Stimulated activated CD4-positive, alpha-beta T cell treated with anti-CD3 and anti-CD28 coated beads, TNF-alpha, amount 100 ng/mL, for 4 hours (primary cell): ENCODE measurements around the gene DENND1B.
"Not testable (repeated sequence)": the region's sequence is repeated elsewhere in the genome, so short reads cannot be mapped to it uniquely, and the experiment has no call there.

Source experiments
- DNase-seq, 3 experiments: peaks; one replicate each; pipeline ENCODE4 v3.0.0-alpha.2; 2020; ENCODE audit warnings: low read depth in 3 of 3

DENND1B gene

DNA sequence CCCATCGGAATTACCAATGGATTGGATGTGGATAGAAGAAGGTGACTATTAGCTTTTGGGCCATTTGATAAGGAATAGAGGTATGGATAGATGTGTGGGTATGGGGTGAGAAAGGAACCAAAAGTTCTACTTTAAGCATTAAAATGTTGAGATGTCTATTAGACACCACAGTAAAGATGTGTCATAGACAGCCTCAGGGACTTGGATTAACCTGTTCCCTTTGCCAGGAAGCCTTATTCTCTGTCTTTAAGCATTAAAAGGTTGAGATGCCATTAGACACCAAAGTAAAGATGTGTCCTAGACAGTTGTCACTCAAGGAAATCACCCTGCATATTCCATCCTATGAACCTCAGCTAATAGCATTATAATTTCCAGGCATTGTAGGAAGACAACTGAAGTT lies 11.0 kb upstream of the DENND1B start:
- DNase-seq = no peak

DNA sequence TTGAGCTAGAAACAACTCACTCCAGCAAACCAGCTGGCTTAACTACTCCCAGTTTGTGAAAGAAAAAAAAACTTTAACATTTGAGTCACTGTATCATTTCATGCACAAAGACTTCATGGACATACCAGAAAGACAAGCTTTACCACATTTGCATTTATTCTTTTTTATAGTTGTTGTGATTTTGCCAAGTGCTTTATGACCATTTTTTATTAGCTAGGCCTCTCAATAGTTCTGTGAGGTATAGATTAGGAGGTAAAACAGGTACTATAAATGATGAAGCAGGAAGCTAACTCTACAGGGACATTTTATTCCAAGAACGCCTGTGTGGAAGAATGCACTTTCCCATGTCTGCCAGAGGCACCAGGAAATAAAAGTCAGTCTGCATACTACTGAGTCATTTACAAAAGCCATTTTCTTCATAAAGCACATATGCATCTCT lies 8.2 kb upstream of the DENND1B start:
- no peak for DNase-seq

GRCh38 chr1:197782722-197783360 lies 7.6 kb upstream of the DENND1B start:
- no peak for DNase-seq

- DNase-seq = no peak
These were observed 6.9 kb upstream of the DENND1B start for GRCh38 chr1:197781968-197782721.

- no peak for DNase-seq
These were observed 4.6 kb upstream of the DENND1B start for GRCh38 chr1:197779921-197780320.

DNA sequence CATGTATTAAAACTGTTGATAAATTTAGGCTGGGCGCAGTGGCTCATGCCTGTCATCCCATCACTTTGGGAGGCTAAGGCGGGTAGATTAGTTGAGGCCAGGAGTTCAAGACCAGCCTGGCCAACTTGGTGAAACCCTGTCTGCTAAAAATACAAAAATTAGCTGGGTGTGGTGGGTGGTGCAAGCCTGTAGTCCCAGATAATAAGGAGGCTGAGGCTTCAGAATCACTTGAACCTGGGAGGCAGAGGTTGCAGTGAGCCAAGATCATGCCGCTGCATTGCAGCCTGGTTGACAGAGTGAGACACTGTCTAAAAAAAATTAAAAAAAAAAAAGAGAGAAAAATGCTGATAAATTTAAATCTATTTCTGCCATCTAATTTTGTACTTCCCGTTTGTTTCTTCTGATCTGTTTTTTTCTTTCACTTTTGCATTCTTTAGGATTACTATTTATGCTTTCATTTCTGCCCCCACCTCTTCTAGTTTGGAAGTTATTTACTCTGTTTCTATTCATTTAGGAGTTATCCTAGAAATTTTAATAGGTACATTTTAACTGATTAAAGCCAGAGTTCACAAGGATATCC lies 3.2 kb upstream of the DENND1B start:
- no peak for DNase-seq

- peak in 1 of 3 experiments; percentile 5 for DNase-seq
These were observed 1.2 kb upstream of the DENND1B start for GRCh38 chr1:197776351-197777105.

- DNase-seq = peak; percentile 23 to 32 (median 25)
These were observed 606 bp downstream of the DENND1B start for GRCh38 chr1:197774466-197775281.

- no peak for DNase-seq
These were observed 1.4 kb downstream of the DENND1B start for GRCh38 chr1:197773856-197774255.

- no peak for DNase-seq
These were observed 3.2 kb downstream of the DENND1B start for GRCh38 chr1:197771904-197772556.

DNA sequence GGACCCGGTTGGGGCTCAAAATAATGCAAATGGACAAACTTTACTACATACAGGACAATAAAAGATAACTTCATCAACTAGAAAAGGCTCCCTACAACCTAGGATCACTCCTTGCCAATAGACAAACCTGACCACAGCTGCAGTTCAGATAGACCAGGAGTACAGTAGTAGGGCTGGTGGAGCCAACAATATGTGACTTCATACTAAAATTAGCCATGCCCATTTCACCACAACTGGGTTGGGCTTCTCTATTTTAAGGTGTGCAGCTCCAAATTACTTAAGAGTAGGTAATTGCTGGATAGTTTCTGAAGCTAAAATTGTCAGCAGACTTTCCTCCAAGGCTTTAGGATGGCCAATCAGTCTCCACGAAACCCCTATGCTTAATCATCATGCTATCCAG lies 3.9 kb downstream of the DENND1B start:
- DNase-seq = no peak

GRCh38 chr1:197770243-197770642 lies 5.0 kb downstream of the DENND1B start:
- no peak for DNase-seq

- DNase-seq = no peak
These were observed 6.0 kb downstream of the DENND1B start for GRCh38 chr1:197769287-197769686.

DNA sequence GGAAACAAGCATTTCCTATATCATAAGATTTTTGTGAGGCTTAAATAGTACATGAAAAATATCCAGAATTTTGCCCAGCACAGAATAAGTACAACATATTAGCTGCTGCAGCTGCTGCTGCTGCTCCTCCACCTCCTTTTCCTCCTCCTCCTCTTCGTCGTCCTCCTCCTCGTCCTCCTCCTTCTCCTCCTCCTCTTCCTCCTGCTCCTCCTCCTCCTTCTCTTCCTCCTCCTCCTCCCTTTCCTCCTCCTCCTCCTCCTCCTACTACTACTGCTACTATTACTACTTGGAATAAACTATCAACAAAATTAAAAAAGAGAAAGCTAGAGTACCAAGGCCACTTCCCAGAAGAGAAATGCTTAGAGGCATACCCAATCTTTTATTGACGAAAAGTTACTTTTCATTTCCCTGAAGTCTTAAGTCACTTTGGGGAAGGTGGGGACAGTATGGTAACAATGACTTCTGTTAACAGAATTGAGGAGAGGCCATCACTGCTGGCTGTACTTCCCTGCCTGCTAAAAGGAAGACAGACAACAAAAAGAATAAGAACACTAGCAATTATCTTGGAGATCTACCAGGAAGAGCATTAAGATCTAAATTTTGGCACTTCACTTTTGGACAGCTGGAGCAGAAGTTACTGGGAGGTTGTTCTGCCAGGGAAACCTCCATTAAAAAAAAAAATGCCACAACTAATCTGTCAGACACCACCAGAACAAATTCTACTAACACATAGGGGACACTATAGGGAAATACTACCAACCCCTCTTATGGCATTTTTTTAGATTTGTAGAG lies 7.1 kb downstream of the DENND1B start:
- DNase-seq = no peak

DNA sequence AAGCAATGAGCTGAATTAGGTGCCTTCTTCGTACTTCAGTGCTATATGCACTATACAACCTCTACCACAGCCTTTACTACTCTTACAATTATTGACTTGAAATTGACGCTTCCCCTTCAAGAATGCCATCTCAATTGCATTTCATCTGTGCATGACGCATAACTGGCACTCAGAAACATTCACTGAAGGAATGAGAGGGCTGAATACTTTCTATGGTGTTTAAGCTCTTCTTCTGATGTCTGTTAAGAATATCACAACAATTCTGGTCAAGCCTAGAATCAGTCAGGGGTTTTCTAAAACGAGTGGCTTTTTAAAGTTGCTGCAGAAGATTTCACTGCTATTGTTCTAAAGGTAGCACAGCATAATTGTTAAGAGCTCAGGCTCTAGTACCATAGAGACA lies 11.5 kb downstream of the DENND1B start:
- DNase-seq = no peak

- no peak for DNase-seq
These were observed 12.0 kb downstream of the DENND1B start for GRCh38 chr1:197763307-197763706.

- DNase-seq = no peak
These were observed 13.6 kb downstream of the DENND1B start for GRCh38 chr1:197761654-197762053.

DNA sequence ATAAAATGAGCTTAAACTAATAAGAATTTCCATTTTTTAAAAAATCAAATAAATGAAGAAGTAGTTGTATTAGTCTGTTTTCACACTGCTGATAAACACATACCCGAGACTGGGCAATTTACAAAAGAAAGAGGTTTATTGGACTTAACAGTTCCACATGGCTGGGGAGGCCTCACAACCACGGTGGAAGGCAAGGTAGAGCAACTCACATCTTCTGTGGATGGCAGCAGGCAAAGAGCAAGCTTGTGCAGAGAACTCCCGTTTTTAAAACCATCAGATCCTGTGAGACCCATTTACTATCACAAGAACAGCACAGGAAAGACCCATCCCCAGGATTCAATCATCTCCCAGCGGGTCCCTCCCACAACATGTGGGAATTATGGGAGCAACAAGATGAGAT lies 19.7 kb downstream of the DENND1B start:
- DNase-seq = not testable (repeated sequence)

- not testable (repeated sequence) for DNase-seq
These were observed 22.6 kb downstream of the DENND1B start for GRCh38 chr1:197752652-197753164.

GRCh38 chr1:197750366-197750765 lies 24.9 kb downstream of the DENND1B start:
- DNase-seq = no peak
